ENCODE results near the gene NFYA.

DNA sequence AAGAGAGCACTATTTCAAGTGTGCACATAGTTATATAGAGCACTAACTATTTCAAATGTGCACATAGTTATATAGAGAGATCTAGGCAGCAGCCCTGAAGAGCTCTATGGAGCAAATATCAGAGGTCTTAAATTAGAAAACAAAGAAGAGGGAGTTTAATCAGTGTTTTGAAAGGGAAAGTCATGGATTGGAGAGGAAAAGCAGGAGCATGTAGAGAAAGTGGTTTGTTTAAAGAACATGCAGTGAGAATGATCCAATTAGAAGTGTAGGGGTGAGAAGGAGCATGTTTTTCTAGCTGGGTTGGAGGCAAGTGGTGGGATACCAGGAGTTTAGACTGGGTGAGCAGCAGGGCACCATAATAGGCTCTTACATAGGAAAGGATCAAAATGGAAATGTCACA is 64.1 kb downstream of the NFYA start:
- TF ChIP-seq, protein P1, sequence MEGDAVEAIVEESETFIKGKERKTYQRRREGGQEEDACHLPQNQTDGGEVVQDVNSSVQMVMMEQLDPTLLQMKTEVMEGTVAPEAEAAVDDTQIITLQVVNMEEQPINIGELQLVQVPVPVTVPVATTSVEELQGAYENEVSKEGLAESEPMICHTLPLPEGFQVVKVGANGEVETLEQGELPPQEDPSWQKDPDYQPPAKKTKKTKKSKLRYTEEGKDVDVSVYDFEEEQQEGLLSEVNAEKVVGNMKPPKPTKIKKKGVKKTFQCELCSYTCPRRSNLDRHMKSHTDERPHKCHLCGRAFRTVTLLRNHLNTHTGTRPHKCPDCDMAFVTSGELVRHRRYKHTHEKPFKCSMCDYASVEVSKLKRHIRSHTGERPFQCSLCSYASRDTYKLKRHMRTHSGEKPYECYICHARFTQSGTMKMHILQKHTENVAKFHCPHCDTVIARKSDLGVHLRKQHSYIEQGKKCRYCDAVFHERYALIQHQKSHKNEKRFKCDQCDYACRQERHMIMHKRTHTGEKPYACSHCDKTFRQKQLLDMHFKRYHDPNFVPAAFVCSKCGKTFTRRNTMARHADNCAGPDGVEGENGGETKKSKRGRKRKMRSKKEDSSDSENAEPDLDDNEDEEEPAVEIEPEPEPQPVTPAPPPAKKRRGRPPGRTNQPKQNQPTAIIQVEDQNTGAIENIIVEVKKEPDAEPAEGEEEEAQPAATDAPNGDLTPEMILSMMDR (IDR thresholded peaks at IDR 0.05; ENCODE audit: insufficient read depth, low read depth, low read length) = no peak
- no peak for TF ChIP-seq EZH2 (IDR thresholded peaks at IDR 0.05; ENCODE audit: insufficient read depth, low read length)

Data from astrocyte (in vitro differentiated cells and primary cell).